ENCODE results near the gene ZNF799.
"Not testable (repeated sequence)": the region's sequence is repeated elsewhere in the genome, so short reads cannot be mapped to it uniquely, and the experiment has no call there.

ZNF799 gene

DNA sequence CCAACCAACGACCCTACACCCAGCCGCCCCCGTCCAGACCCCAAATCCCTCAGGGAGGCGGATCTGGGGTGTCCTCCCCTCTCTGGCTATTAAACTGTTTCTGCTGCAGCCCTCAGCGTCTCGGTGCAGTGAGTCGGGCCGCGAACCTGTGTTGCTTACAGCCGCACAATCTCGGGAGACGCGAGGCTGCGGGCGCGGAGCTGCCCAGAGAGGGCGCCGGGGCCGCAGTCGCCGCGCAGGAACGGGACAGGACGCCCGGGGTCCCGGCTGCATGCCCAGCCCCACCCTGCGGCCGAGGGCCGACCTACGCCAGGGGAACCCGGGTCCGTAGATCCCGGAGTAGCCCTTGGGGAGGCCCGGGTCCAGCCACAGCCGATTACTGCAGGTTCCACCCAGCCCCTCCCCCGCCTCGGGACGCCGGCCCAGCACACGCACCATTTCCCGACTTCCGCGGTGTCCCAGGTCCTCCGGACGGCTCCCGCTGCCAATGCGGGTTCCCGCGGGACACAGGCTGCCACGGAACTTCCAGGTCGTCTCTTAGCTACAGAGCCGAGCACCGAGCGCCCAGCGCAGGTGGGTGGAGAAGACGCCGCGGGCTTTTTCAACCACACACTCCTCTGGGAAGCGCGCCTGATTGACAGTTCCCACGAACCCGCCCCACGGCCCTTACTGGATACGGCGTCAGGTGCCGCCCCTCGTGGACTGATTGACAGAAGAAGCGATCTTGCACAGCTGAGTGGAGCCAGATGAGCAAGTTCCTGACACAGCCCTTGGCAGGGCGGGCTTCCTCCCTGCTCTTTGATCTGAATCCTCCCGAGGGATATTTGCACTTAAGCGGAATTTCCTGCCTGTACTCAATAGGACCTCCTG is at the start of gene ZNF799:
Gene ZNF799, minus strand, starts transcription at position 639 of the 870 bp plus-strand sequence. Its CDS starts 201 bp downstream, at position 438.
- peak; percentile 84 to 85 for DNase-seq

- no peak for DNase-seq
These were observed 49.8 kb upstream of the ZNF799 start for GRCh38 chr19:12450844-12451243.

DNA sequence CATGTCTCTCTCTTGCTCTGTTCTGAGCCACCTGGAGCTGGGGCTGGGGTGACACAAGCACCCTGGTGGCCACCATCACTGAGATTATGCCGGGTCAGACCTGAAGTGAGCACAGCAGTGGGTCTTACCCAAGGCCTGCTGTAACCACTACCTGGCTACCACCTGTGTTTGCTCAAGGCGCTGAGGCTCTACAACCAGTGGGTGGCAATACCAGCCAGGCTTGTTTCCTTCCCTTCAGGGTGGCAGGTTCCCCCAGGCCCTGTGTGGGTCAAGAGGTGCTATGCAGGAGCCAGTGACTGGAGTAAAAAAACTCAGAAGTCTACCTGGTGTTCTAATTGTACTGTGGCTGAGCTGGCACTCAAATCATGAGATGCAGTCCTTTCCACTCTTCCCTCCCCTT is 47.7 kb upstream of the ZNF799 start:
- DNase-seq: no peak

DNA sequence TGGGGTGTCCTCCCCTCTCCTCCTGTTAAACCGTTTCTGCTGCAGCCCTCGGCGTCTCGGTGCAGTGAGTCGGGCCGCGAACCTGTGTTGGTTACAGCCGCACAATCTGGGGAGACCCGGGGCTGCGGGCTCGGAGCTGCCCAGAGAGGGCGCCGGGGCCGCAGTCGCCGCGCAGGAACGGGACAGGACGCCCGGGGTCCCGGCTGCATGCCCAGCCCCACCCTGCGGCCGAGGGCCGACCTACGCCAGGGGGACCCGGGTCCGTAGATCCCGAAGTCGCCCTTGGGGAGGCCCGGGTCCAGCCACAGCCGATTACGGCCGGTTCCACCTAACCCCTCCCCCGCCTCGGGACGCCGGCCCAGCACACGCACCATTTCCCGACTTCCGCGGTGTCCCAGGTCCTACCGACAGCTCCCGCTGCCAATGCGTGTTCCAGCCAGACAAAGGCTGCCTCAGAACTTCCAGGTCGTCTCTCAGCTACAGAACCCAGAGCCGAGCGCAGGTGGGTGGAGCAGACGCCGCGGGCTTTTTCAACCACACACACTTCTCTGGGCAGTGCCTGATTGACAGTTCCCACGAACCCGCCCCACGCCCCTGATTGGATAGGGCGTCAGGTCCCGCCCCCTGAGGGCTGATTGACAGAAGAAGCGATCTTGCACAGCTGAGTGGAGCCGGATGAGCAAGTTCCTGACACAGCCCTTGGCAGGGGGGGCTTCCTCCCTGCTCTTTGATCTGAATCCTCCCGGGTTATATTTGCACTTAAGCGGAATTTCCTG is 39.7 kb upstream of the ZNF799 start, which contains the start of gene ZNF443:
Gene ZNF443, minus strand, starts transcription at position 481 of the 776 bp plus-strand sequence. Its CDS starts 107 bp downstream, at position 374.
- DNase-seq: peak; percentile 98 to 99

- DNase-seq: peak; percentile 46 to 57
These were observed 38.8 kb upstream of the ZNF799 start for GRCh38 chr19:12439686-12440540.

DNA sequence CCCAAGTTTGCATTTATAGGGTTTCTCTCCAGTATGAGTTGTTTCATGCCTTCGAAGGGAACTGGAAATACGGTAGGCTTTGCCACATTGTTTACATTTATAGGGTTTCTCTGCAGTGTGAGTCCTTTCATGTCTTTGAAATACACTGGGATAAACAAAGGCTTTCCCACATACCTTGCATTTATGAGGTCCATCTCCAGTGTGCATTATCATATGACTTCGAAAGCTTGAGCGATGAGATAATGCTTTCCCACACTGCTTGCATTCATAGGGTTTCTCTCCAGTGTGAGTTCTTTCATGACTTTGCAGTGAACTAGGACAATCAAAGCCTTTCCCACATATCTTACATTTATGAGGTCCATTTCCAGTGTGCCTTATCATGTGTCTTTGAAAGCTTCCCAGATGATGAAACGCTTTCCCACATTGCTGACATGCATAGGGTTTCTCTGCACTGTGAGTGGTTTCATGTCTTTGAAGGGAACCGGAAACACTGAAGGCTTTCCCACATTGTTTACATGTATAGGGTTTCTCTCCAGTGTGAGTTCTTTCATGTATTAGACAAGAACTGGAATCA is 29.7 kb upstream of the ZNF799 start:
- not testable (repeated sequence) for DNase-seq

- no peak for DNase-seq
These were observed 24.8 kb upstream of the ZNF799 start for GRCh38 chr19:12425888-12426274.

DNA sequence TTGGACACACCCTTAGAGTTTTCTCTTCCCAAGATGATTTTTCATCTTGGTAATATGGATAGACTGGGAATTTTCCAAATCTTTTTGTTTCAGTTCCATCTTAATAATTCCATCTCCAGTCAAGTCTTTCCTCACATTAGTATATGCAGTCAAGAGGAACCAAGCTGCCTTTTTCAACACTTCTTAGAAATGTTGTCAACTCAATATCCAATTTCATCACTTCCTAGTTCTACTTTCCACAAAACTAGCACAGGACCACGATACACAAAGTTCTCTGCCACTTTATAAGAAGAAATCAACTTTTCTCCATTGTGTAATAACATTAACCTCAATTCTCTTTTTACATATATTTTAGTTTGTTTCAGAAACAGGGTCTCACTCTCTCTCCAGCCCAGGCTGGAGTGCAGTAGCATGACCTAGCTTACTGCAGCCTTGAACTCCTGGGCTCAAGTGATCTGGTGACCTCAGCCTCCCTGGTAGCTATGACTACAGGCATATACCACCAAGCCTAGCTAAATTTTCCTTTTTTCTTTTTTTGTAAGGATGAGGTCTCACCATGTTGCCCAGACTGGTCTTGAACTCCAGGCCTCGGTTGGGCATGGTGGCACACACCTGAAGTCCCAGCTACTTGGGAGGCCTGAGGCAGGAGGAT is 24.3 kb upstream of the ZNF799 start:
- no peak for DNase-seq

GRCh38 chr19:12417273-12417672 is 16.2 kb upstream of the ZNF799 start:
- not testable (repeated sequence) for DNase-seq

DNA sequence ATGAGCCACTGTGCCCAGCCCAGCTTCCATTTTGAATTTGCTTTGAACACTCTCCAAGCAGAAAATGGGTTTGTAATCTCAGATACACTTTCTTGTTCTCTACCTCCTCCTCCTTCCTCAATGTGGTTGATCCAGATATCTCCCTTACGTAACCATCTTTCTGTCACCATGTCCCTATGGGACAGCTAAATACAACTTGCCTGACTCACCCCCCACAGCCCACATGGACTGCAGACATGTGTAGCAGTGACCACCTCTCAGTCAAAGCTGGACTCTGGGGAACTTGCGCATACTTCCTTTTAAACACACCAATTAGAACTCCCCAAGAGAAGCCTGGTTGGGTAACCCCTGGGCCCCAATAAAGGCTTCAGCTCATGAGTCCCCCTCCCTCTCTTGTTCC is 10.8 kb upstream of the ZNF799 start:
- no peak for DNase-seq

DNA sequence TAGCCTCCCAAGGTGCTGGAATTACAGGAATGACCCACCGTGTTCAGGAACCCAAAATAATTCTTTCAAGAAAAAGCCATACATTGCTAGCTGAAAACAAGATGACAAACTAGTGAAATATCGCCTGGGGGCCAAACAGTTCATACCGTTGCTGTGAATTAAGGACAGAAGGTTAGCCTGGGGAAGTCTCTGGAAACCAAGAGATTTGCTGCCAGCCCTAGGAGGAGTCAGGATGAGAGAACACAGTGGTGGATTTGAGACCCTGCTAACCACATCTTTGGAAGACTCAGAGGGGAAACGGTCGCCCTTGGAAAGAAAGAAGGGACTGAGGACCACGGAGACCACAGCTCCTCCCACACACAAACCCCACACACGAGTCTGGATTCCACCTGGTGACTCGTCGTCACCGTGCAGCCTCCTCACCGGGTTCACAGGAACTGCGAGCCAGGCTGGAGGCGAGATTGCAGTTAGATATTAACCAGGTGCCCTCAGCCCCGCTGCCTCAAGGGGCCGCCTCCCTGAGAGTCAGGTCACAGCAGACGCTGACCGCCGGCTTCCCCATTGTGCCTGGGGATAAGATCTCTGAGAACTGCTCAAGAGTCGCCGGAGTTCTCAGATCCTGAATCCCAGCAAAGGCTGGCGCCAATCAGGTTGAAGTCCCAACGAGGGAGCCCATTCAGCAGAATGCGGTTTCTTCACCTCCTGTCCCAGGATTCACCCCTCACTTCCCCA is 1.0 kb downstream of the ZNF799 start:
- peak; percentile 42 for DNase-seq

GRCh38 chr19:12391148-12391547 is 9.9 kb downstream of the ZNF799 start:
- not testable (repeated sequence) for DNase-seq

- not testable (repeated sequence) for DNase-seq
These were observed 14.7 kb downstream of the ZNF799 start for GRCh38 chr19:12386365-12386764.

DNA sequence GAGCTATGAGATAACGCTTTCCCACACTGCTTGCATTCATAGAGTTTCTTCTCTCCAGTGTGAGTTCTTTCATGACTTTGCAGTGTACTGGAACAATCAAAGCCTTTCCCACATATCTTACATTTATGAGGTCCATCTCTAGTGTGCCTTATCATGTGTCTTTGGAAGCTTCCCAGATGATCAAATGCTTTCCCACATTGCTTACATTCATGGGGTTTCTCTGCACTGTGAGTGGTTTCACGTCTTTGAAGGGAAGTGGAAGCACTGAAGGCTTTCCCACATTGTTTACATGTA is 20.7 kb downstream of the ZNF799 start:
- no peak for DNase-seq

GRCh38 chr19:12379732-12380443 is 21.2 kb downstream of the ZNF799 start:
- DNase-seq: no peak

- DNase-seq: no peak
These were observed 27.0 kb downstream of the ZNF799 start for GRCh38 chr19:12374026-12374425.

DNA sequence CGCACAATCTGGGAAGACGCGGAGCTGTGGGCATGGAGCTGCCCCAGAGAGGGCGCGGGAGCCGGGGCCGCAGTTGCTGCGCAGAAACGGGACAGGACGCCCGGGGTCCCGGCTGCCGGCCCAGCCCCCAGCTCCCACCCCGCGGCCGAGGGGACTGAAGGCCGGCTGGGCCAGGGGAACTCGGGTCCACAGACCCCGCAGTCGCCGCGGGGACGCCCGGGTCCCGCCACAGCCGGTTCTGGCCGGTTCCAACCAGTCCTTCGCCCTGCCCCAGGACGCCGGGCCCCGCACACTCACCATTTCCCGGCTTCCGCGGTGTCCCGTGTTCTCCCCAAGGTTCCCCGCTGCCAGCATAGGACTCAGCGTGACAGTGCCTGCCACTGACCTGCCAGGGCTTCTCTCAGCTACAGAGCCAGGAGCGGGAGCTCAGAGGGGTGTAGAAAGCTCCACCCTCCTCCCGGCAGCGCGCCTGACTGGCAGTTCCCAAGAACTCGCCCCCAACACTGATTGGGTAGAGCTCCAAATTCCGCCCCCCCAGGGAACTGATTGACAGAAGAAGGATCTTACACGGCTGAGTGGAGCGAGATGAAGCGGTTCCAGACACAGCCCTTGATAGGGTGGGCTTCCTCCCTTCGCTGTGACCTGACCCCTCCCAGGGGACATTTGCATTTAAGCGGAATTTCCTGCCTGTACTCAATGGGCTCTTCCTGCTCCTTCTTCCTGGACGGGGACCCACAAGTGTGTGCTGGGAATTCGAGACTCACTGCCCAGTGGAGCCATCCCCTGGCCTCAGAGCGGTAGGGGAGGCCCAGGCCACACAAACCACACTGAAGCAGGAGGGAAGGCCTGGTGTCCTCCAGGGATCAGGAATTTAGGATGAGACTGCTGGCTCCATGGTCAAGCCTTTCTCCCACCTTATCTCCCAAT is 35.6 kb downstream of the ZNF799 start, which contains the start of gene ZNF442:
Gene ZNF442, minus strand, starts transcription at position 448 of the 927 bp plus-strand sequence. CDS start 2,052 bp downstream, outside the sequence.
- DNase-seq: peak; percentile 86 to 90

GRCh38 chr19:12364391-12365235 is 36.5 kb downstream of the ZNF799 start:
- no peak for DNase-seq

Data from CD4-positive, alpha-beta T cell treated with Interleukin-4 for 1 hour (primary cell).